HuH-7 (cell line): ENCODE data around the gene EARS2.

Experiments used
- DNase-seq: peaks from one replicate; pipeline ENCODE4 v3.0.0; 2011; ENCODE audit warnings: low spot score

The EARS2 gene

GRCh38 chr16:23480257-23480656 lies 76.9 kb downstream of the EARS2 start:
- no peak for DNase-seq

- DNase-seq, result no peak
These were observed 78.0 kb downstream of the EARS2 start for GRCh38 chr16:23479138-23479537.

GRCh38 chr16:23478566-23478965 lies 78.6 kb downstream of the EARS2 start:
- DNase-seq, result no peak

GRCh38 chr16:23476289-23476688 lies 80.9 kb downstream of the EARS2 start:
- DNase-seq, result no peak
